Measurements from ENCODE around the gene SFN. TPM values are rescaled to one million over a fixed set of nuclear protein-coding genes. Genes with fewer than 3 reads are reported as not detected.

SFN gene
- total RNA-seq, 2 experiments from 2014 or later: 0.43 TPM; not detected in 1

DNA sequence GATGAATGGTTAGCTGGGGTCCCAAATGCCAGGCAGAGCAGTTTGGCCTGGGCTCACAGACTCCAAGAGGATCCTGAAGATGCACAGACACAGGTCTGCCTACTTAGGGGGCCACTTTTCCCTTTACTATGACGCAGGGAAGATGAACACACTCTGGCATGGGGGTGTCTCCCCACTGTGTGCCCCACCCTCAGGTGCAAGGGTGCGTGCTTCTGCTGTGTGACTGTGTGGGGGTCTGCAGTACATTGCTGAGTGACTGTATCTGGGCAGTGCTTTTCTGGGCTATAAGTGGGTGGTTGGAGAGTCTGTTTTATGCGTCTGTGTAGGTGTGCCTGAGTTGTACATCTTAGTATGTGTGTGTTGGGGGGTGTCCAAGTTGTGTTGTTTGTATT lies 47.0 kb downstream of the SFN start:
- H3K4me3 Mint-ChIP-seq: no peak overlapping the region
- DNase-seq: no peak
- H3K36me3 Mint-ChIP-seq: no peaks in the 10 kb centered on the region
- H3K27ac Mint-ChIP-seq: no peak overlapping the region
- H3K4me1 Mint-ChIP-seq: no peaks in the 10 kb centered on the region
- no peaks in the 10 kb centered on the region for H3K9me3 Mint-ChIP-seq
- no peaks in the 10 kb centered on the region for H3K27me3 Mint-ChIP-seq

GRCh38 chr1:26910343-26911160 lies 47.6 kb downstream of the SFN start:
- Mint-ChIP-seq H3K9me3 (no peaks in the 10 kb centered on the region), H3K4me3 (no peak overlapping the region), H3K4me1 (no peaks in the 10 kb centered on the region), H3K27ac (no peak overlapping the region), H3K36me3 (no peaks in the 10 kb centered on the region), H3K27me3 (no peaks in the 10 kb centered on the region)
- no peak for DNase-seq

- H3K9me3 Mint-ChIP-seq: no peaks in the 10 kb centered on the region
- DNase-seq: no peak
- H3K27ac Mint-ChIP-seq: no peak overlapping the region
- H3K4me3 Mint-ChIP-seq: no peak overlapping the region
- no peaks in the 10 kb centered on the region for H3K4me1 Mint-ChIP-seq
- H3K27me3 Mint-ChIP-seq: no peaks in the 10 kb centered on the region
- H3K36me3 Mint-ChIP-seq: no peaks in the 10 kb centered on the region
Measured at GRCh38 chr1:26911399-26912146, 48.6 kb downstream of the SFN start.

DNA sequence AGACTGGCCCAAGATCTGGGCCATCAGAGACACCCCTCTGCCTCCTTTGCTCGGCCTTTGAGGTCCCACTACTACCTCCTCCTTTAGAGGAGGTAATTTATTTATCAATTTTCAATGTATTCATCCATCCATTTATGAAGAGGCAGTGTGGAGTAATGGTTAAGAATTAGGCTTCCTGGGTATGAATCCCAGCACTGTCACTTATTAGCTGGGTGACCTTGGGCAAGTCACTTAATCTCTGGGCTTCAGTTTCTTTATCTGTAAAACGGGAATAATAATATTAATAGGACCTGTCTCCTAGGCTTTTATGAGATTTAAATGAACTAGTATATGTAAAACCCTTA lies 49.2 kb downstream of the SFN start:
- no peaks in the 10 kb centered on the region for H3K27me3 Mint-ChIP-seq
- H3K9me3 Mint-ChIP-seq: no peaks in the 10 kb centered on the region
- no peaks in the 10 kb centered on the region for H3K36me3 Mint-ChIP-seq
- no peak overlapping the region for H3K4me3 Mint-ChIP-seq
- no peaks in the 10 kb centered on the region for H3K4me1 Mint-ChIP-seq
- H3K27ac Mint-ChIP-seq: no peak overlapping the region
- no peak for DNase-seq

DNA sequence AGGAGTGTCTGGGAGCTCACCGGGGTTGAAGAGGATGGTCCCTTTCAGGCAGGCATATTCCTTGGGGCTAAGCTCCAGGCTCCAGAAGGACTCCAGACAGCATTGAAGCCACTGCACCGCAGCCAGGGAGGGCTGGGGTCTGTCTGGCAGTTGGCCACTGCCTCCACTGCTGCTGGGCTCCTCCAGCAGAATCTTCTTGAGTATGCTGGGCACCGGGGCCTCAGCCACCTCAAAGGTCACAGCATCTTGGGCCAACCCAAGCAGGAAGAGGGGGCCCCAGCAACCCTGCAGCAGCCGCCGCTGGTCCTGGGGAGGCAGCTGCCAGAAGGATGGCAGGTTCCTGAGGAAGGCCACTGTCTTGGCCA lies 50.4 kb downstream of the SFN start:
- Mint-ChIP-seq H3K27me3 (no peaks in the 10 kb centered on the region), H3K4me3 (no peak overlapping the region), H3K9me3 (no peaks in the 10 kb centered on the region), H3K36me3 (no peaks in the 10 kb centered on the region), H3K4me1 (no peaks in the 10 kb centered on the region), H3K27ac (no peak overlapping the region)
- no peak for DNase-seq

Other genes starting within 250 kb of the SFN start
- 10 to 100 TPM; 75.6 to 78.4 TPM for gene ARID1A, start 167.1 kb upstream of the SFN start, total RNA-seq
- gene PIGV, start 75.2 kb upstream of the SFN start, total RNA-seq: 10 to 100 TPM; 20.8 to 20.9 TPM
- gene ZDHHC18, start 36.5 kb upstream of the SFN start, total RNA-seq: 10 to 100 TPM; 48.5 to 48.8 TPM
- 10 to 100 TPM; 64.1 to 65.0 TPM for gene GPN2, start 27.1 kb downstream of the SFN start, total RNA-seq
- 10 to 100 TPM; 13.3 to 14.4 TPM for gene GPATCH3, start 37.3 kb downstream of the SFN start, total RNA-seq
- gene NR0B2, start 50.8 kb downstream of the SFN start, total RNA-seq: not detected
- 100 to 1,000 TPM; 146 to 147 TPM for gene NUDC, start 58.6 kb downstream of the SFN start, total RNA-seq
- gene KDF1, start 97.3 kb downstream of the SFN start, total RNA-seq: under 1 TPM; 0.47 to 0.60 TPM
- gene TRNP1, start 130.5 kb downstream of the SFN start, total RNA-seq: under 1 TPM; 0.40 to 0.64 TPM
- not detected for gene TENT5B, start 149.7 kb downstream of the SFN start, total RNA-seq